ENCODE results near the gene PKP4.

Gene PKP4

GRCh38 chr2:158544998-158545397 lies 88.2 kb downstream of the PKP4 start:
- DNase-seq (ENCODE audit: low read depth in 2 of 2): no peak

DNA sequence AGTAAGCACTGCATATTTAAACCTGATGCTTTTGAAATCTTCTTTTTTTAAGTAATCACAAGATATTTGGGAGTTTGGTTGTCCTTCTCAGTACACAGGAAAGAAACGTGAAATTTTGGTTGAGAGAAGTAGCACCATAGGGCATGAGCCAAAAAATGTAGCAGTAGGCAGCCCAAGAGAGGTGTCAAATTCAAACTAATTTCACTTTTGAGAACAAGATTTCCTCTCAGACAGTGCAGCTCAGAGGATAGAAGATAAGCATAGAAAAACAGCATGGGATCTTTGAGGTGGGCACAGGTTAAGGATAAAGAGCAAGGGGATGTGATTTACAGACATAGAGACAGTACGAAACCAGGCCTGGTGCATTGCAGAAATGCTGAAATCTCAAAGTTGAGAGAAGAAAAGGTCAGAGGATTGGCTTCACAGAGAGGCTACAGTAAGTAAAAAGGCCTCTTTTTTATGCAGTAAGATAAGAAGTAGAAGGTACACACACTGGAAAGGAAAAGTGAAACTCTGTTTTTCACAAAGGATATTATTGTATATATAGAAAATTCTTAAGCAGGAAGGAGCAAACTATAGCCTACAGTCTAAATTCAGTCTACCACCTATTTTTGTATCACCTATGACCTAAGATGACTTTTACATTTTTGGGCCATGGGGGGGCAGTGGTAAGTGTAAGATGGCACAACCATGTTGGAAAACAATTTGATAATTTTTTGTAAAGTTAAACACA lies 89.8 kb downstream of the PKP4 start:
- DNase-seq (ENCODE audit: low read depth in 2 of 2): no peak

GRCh38 chr2:158553257-158553656 lies 96.5 kb downstream of the PKP4 start:
- no peak for DNase-seq (ENCODE audit: low read depth in 2 of 2)

GRCh38 chr2:158554996-158555395 lies 98.2 kb downstream of the PKP4 start:
- DNase-seq (ENCODE audit: low read depth in 2 of 2): no peak

DNA sequence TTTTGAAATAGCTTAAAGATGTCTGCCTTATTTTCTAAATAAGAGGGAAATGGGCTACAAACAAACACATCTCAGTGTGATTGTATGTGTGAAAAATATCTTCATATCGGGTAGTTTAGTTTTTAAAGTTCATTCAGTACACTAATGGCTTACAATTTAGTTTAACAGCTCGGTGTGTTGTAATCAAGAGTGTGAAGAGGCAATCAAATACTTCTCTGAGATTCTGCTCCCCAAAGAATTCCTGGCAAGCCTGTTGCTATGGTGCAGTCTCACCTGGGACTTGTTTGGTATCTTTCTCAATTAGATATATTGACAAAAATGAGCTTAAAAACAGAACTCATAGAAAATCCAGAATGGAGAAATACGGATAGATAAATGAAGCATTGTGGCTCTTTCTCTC lies 99.4 kb downstream of the PKP4 start:
- DNase-seq (ENCODE audit: low read depth in 2 of 2): no peak

DNA sequence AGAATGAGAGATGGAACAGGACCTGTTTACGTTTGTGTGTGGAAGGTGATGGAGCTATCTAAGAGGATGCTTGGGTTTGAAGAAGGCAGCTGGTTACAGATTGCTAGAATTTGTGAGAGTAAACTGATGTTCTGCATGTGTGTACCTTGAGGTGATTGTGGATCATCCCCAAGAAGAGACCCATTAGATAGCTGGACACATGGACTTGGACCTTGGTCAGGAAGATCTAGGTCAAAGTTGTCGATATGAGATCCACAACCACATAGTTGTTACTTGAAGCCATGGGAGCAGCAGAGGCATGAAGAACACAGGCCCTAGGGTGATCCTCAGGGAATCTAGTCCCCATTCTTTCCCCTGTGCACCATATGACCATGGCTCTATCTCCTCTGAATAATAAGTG lies 101.0 kb downstream of the PKP4 start:
- DNase-seq (ENCODE audit: low read depth in 2 of 2): no peak

- DNase-seq (ENCODE audit: low read depth in 2 of 2): no peak
Observed at GRCh38 chr2:158559252-158559651, 102.5 kb downstream of the PKP4 start.

DNA sequence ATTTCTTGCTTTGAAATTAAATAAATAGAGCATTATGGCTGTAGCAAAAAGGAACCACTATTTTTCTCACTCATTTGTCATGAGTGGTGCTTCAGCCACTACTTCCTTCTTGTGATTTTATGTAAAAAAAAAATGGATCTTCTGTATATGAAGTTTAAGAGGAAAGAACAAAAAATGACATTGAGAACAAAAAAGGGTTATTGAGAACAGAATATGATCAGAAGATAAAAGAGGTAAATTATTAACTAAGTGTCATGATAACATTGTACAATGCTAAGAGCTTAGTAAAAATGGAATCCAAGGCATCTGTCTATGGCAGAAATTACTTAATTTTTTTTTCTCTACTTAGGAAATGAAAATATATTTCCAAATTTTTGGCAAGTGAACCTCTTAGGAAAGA lies 103.5 kb downstream of the PKP4 start:
- DNase-seq (ENCODE audit: low read depth in 2 of 2): no peak

- DNase-seq (ENCODE audit: low read depth in 2 of 2): no peak
Observed at GRCh38 chr2:158561054-158561453, 104.3 kb downstream of the PKP4 start.

DNA sequence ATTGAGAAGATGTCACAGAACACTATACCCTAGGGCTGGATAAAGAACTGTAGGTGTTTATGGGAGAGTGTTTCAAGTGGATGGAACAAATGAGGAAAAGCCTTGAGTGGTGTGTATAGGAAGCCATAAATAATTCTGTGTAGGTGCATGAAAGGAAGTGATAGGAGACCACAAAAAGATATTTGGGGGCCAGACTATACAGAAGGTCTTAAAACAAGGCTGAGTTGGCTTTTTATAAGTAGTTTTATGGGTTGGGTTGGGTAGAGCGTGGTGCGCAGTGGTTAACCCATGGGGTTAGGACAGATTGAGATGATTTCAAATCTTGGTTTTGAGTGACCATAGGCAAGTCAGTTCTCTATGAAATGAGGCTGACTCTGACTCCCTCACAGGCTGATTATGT lies 110.5 kb downstream of the PKP4 start:
- DNase-seq (ENCODE audit: low read depth in 2 of 2): no peak

DNA sequence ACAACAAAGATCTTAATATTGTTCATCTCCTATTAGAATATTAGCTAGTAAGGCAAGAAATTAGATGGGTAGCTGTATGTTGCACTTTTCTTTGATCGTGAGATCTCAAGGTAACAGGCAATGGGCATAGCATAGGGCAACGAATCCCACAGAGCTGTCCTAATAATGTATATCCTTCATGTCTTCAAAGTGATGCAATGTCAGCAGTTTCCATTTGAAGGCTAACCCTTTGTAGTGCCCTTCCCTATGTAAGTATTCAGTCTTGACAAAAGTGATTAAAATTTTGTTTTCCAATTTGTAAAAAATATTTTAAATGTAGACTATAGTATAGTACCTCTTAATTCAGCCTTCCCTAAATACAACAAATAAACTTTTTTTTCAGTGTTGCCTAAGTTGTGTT lies 112.5 kb downstream of the PKP4 start:
- DNase-seq (ENCODE audit: low read depth in 2 of 2): no peak

DNA sequence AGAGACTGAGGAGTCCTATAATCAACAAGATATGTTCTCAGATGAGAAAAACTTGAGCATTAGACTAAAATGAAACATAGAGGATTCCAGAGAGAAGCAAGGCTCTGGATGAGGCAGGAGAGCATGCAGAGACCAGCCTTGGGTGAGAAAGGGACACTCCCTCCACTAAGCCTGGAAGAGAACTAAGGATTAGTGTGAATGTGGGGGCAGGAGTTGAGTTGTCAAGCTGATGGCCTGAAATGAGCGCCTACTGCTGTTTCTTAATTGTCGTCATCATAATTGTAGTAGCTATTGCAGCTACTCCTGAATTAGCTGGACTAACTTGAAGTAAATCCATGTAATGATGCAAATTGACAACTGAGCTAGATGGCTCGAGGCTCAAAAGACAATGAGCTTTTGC lies 114.1 kb downstream of the PKP4 start:
- DNase-seq (ENCODE audit: low read depth in 2 of 2): no peak

DNA sequence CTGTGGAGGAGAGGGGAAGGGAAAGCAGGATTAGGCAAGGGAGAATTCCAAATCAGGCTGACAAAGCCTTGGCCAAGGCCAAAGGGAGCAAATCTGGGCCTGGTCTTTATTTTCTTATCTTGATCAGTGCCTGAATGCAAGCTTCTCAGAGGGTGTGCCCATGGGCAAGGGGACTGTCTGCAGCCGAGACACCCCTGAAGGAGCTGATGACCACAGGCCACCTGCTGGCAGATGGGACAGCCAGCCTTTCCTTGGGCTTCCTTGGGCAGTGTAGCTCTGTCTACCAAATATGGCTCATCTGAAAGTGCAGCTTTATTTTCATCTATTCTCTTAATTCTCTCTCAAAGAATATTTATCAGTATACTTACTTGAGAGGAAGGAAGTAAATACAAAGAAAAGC lies 117.0 kb downstream of the PKP4 start:
- DNase-seq (ENCODE audit: low read depth in 2 of 2): no peak

DNA sequence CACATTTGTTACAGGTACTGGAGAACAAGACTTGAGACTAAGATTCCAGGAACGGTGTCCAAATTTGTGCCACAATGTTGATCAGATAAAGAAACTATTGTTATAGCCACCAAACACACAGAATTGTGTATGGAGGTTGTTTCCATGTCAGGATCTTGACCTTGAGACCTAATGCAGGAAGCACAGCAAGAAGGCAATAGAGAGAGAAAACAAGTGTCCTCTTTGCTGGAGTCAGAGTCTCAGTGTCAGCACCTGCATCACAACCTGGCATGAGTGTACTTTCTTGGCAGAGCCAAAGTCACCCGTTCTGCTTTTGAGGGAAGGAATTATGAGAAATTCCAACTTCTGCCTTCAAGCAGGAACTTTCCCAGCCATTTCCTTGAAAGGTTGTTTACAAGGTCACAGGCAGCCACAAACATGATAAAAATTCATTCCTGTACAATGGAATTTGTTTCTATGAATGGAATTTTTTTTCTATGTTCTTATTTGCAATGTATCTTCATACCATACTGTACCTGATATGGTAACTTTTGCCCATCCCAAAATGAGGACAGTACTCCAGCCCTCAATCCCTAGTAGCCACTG lies 118.4 kb downstream of the PKP4 start:
- no peak for DNase-seq (ENCODE audit: low read depth in 2 of 2)

DNA sequence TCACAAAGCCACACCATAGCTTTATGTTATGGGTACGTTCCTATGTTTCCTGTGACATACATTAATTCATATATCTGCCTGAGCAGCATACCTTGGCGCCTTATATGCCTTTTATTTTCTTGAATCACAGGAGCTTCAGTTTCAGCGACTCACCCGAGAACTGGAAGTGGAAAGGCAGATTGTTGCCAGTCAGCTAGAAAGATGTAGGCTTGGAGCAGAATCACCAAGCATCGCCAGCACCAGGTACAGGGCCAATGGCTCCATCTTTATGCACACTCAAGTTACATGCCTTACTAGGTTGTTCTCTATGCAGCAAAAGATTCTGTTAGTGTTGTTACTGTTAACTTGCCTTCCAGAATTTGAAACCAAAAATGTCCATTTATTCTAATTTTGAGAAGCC lies 120.4 kb downstream of the PKP4 start:
- DNase-seq (ENCODE audit: low read depth in 2 of 2): no peak

GRCh38 chr2:158578703-158579330 lies 122.1 kb downstream of the PKP4 start:
- no peak for DNase-seq (ENCODE audit: low read depth in 2 of 2)

DNA sequence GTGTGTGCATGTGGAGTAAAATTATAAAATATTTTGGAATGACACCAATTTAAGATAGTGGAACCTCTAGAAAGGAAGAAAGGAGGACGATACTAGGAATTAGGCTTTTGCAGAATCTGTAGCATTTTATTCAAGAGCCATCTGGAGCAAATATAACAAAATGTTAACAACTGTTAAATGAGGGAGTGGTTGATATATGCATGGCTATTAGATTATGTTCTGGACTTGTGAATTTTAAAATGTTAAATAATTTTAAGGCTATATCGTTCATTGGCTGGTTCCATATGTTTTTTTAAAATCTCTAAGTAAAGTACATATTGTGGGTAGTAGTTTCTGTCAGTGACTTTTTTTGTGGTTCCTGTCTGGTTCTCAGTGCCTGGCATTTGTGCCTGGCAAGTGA lies 123.2 kb downstream of the PKP4 start:
- DNase-seq (ENCODE audit: low read depth in 2 of 2): no peak

- no peak for DNase-seq (ENCODE audit: low read depth in 2 of 2)
Observed at GRCh38 chr2:158580760-158581159, 124.0 kb downstream of the PKP4 start.

DNA sequence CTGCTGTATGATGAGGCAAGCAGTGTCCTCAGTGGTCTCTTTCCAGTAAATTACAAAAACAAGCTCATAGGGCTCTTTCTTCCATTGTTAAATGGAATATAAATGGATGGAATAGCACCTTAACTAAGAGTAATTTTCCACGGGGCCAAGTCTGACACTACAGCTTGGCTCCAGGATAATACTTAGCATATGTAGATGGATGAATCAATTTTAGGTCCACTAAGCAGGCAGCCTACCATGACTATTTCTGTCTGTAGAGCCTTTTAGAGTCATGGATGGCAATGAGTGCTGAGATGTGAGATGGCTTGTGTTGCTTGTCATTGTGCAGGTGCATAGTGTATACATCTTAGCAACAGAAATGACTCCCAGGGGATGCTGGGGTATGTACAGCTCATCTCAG lies 125.9 kb downstream of the PKP4 start:
- no peak for DNase-seq (ENCODE audit: low read depth in 2 of 2)

GRCh38 chr2:158583923-158584322 lies 127.2 kb downstream of the PKP4 start:
- no peak for DNase-seq (ENCODE audit: low read depth in 2 of 2)

DNA sequence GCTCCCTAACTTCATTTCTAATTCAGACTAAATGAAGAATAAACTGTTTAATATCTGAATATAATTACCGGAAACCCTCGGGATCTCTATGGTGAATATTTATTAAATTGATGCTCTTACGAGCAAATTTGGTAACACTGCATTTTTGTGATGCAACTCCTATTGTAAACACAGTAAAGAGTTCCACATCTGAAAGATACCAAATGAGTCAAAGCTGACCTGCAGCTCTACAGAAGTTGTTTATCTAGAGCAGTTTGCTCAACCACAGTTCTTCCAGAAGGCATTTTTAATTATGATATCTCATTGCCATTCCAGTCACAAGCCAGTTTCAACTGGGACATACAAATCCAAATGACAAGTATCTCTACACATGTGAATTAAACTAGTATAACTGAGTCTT lies 129.7 kb downstream of the PKP4 start:
- DNase-seq (ENCODE audit: low read depth in 2 of 2): no peak

GRCh38 chr2:158589303-158589702 lies 132.6 kb downstream of the PKP4 start:
- no peak for DNase-seq (ENCODE audit: low read depth in 2 of 2)

DNA sequence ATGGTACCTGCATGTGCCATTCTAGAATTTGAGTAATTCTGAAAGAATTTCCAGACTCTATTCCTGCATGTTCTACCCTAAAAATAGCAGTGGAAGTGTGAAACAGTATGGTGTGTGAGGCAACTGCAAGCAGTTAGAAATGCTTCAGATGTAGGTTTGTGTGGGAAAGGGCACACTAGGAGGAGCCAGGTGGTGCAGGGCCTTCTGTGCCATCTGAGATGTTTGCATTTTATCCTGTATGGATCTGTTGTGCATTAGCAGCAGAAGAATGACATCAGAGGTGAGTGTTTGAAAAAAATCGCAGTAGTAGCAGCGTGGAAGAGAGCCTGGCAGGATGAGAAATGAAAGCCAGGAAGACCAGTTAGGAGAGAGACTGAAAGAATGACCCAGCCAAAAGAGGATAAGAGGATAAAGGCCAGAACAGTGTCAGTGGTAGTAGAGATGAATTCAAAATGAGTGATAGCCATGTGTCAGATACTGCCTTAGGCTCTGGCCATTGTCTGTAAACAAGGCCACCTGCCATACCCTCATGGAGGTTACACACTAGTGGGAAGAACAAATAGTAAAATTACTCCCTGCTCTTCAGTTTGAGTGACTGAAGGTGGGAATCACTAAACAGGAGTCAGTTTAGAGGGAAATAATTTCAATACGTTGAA lies 142.2 kb downstream of the PKP4 start:
- no peak for DNase-seq (ENCODE audit: low read depth in 2 of 2)
